SHP77 (cell line): ENCODE measurements around the gene CASR.

Experiments
- DNase-seq, 2 experiments: peaks; one replicate each; lab custom pipeline; 2025; lab: John Stamatoyannopoulos, UW

The CASR gene

GRCh38 chr3:122305818-122306621 lies 122.6 kb downstream of the CASR start:
- no peak for DNase-seq

GRCh38 chr3:122306622-122306953 lies 123.1 kb downstream of the CASR start:
- no peak for DNase-seq

GRCh38 chr3:122307094-122307687 lies 123.7 kb downstream of the CASR start:
- DNase-seq: no peak

- DNase-seq: no peak
These were observed 124.5 kb downstream of the CASR start for GRCh38 chr3:122307976-122308375.

GRCh38 chr3:122310361-122310760 lies 126.9 kb downstream of the CASR start:
- DNase-seq: no peak

- no peak for DNase-seq
These were observed 129.4 kb downstream of the CASR start for GRCh38 chr3:122312826-122313225.

GRCh38 chr3:122313281-122313680 lies 129.8 kb downstream of the CASR start:
- no peak for DNase-seq

- no peak for DNase-seq
These were observed 130.9 kb downstream of the CASR start for GRCh38 chr3:122314228-122314876.

GRCh38 chr3:122315619-122316018 lies 132.2 kb downstream of the CASR start:
- no peak for DNase-seq

- no peak for DNase-seq
These were observed 132.9 kb downstream of the CASR start for GRCh38 chr3:122316368-122316767.

- DNase-seq: no peak
These were observed 135.2 kb downstream of the CASR start for GRCh38 chr3:122318620-122319019.

- DNase-seq: no peak
These were observed 138.9 kb downstream of the CASR start for GRCh38 chr3:122322095-122323075.

GRCh38 chr3:122324871-122325323 lies 141.4 kb downstream of the CASR start, which contains the start of gene CSTA:
TSS of gene CSTA (plus strand) at chr3:122325248. CDS start at chr3:122325293, 45 bp downstream.
- no peak for DNase-seq

GRCh38 chr3:122325769-122326168 lies 142.3 kb downstream of the CASR start:
- no peak for DNase-seq

GRCh38 chr3:122331886-122332285 lies 148.4 kb downstream of the CASR start:
- DNase-seq: no peak

GRCh38 chr3:122332551-122332950 lies 149.1 kb downstream of the CASR start:
- DNase-seq: no peak
